Transverse colon (tissue), 4 donors: ENCODE data around the gene S100G. TPM values are rescaled to one million over a fixed set of nuclear protein-coding genes. Genes with fewer than 3 reads are reported as not detected.
"Not testable (repeated sequence)": the region's sequence is repeated elsewhere in the genome, so short reads cannot be mapped to it uniquely, and the experiment has no call there.

ENCODE experiments used
- DNase-seq: peaks from one replicate; pipeline ENCODE4 v3.0.0-alpha.2; 2019
- H3K27ac ChIP-seq, 4 donors: fragments of 200-600 bp; sonication (generic); 2 replicates each; pipeline ENCODE4 v1.5.1; 2016 to 2018; ENCODE audit warnings: inconsistent platforms in 4 of 4
- H3K27me3 ChIP-seq: fragments of 200-600 bp; sonication (generic); 2 replicates; pipeline ENCODE4 v1.5.1; 2017; ENCODE audit warnings: inconsistent platforms
- H3K36me3 ChIP-seq, 4 donors: fragments of 200-600 bp; sonication (generic); 2 replicates each; pipeline ENCODE4 v1.5.1; 2017 to 2019; ENCODE audit warnings: inconsistent platforms in 4 of 4
- H3K4me1 ChIP-seq, 4 donors: fragments of 200-600 bp; sonication (generic); 2 replicates each; pipeline ENCODE4 v1.5.1; 2017 to 2020; ENCODE audit warnings: inconsistent platforms in 4 of 4
- H3K4me3 ChIP-seq, 4 donors: fragments of 200-600 bp; sonication (generic); 1 replicate in 1 of 4; 2 replicates in 3 of 4; pipeline versions ENCODE4 v1.5.1 to v1.6.1; 2017 to 2019; ENCODE audit warnings: inconsistent platforms in 4 of 4
- H3K9me3 ChIP-seq, 2 donors: fragments of 200-600 bp; sonication (generic); 2 replicates each; pipeline ENCODE4 v1.5.1; 2017 to 2019; ENCODE audit warnings: inconsistent platforms in 2 of 2
- EP300 ChIP-seq: sonication (generic); formaldehyde crosslinking; IDR thresholded peaks from one replicate; pipeline ENCODE4 v1.6.1; 2017; ENCODE audit warnings: antibody characterized with exemption, low read depth
- POLR2A ChIP-seq: fragments of 450-650 bp; IDR thresholded peaks from one replicate; pipeline ENCODE4 v1.6.1; 2016; ENCODE audit warnings: antibody characterized with exemption, mild to moderate bottlenecking, moderate library complexity
- POLR2AphosphoS5 ChIP-seq, 3 donors: sonication (generic); formaldehyde crosslinking; IDR thresholded peaks; one replicate each; pipeline ENCODE4 v1.6.1; 2016; ENCODE audit warnings: antibody characterized with exemption in 3 of 3
- WGBS, 2 donors: methylation state at CpG; one replicate each; pipeline ENCODE4 v1.1.5; 2018; ENCODE audit warnings: low coverage in 1 of 2; 5-methylcytosine and 5-hydroxymethylcytosine counted together
- in situ Hi-C, 4 donors: fragments of 200-750 bp; cut with MboI; loops; one replicate each; pipeline versions ENCODE4 v1.15.0 to v1.15.1; 2017; ENCODE audit warnings: low sequenced_read_pairs in 3 of 4, low pct_ligation_motif_present in 1 of 4, low pct_unique_long_range_greater_than_20kb in 1 of 4
- intact Hi-C: fragments of 100-400 bp; cut with DNase I; formaldehyde crosslinking; loops from one replicate; pipeline ENCODE4 v1.15.1; 2023; ENCODE audit warnings: low total_unique reads
- total RNA-seq, 4 donors: library from RNA; depleted of rRNA; stranded (reverse); fragments of >200 nt; gene quantifications; one replicate each; pipeline ENCODE4 v1.1.0, GENCODE V29; 2016
- TF ChIP-seq, protein P1 (sequence below), 5 experiments: fragments of 200-600 bp in 3 of 5; fragments of 450-650 bp in 2 of 5; sonication (generic) in 3 of 5; IDR thresholded peaks; 1 replicate in 2 of 5; 2 replicates in 3 of 5; pipeline ENCODE4 v1.5.1; 2016 to 2017; ENCODE audit warnings: antibody characterized with exemption in 5 of 5, inconsistent platforms in 3 of 5, mild to moderate bottlenecking in 2 of 5, moderate library complexity in 1 of 5

S100G gene
- not detected for total RNA-seq

- intact Hi-C loops (no loop called here), in situ Hi-C loops (loop anchor here in 2 of 4 donors (25.0 kb wide), 1 partner anchor 213 kb away; no protein-coding TSS in a partner anchor)
- Histone ChIP-seq H3K4me3 (no peak within 1 kb of the TSS), H3K36me3 (no peaks in the 10 kb centered on the region), H3K9me3 (no peaks in the 10 kb centered on the region), H3K4me1 (no peaks in the 10 kb centered on the region), H3K27me3 (no peaks in the 10 kb centered on the region), H3K27ac (no peak within 1 kb of the TSS)
- WGBS, 2 donors: 87 to 96% methylated on average over 4 of the region's 4 CpGs
- TF ChIP-seq POLR2AphosphoS5 (IDR thresholded peaks at IDR 0.05): no peak
- TF ChIP-seq, protein P1, sequence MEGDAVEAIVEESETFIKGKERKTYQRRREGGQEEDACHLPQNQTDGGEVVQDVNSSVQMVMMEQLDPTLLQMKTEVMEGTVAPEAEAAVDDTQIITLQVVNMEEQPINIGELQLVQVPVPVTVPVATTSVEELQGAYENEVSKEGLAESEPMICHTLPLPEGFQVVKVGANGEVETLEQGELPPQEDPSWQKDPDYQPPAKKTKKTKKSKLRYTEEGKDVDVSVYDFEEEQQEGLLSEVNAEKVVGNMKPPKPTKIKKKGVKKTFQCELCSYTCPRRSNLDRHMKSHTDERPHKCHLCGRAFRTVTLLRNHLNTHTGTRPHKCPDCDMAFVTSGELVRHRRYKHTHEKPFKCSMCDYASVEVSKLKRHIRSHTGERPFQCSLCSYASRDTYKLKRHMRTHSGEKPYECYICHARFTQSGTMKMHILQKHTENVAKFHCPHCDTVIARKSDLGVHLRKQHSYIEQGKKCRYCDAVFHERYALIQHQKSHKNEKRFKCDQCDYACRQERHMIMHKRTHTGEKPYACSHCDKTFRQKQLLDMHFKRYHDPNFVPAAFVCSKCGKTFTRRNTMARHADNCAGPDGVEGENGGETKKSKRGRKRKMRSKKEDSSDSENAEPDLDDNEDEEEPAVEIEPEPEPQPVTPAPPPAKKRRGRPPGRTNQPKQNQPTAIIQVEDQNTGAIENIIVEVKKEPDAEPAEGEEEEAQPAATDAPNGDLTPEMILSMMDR (IDR thresholded peaks at IDR 0.05): no peak
- no peak for TF ChIP-seq POLR2A
- no peak for TF ChIP-seq EP300
- DNase-seq: no peak
These were observed at the start of gene S100G for GRCh38 chrX:16649858-16650257. Gene S100G (plus strand): TSS chrX:16650158. CDS start chrX:16651007, 849 bp downstream.

DNA sequence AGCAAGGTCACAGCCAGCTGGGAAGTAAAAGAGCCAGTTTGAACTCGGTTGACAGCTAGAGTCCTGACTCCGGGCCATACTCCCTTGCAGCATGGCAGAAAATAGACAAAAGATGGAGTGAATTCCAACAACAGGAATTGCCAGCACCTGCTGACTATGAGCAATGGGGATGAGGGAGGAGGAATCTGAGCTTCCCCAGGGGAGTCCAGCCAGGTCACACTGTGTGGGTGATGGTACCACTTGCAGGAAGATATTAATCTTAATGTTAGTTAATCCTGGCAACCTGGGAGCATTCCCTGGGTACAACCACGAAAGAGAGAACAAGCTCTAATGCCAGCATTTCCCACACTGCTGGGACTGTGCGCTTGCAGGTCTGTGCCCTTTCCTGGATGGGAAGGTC is 48.1 kb upstream of the S100G start:
- intact Hi-C loops: no loop called here

DNA sequence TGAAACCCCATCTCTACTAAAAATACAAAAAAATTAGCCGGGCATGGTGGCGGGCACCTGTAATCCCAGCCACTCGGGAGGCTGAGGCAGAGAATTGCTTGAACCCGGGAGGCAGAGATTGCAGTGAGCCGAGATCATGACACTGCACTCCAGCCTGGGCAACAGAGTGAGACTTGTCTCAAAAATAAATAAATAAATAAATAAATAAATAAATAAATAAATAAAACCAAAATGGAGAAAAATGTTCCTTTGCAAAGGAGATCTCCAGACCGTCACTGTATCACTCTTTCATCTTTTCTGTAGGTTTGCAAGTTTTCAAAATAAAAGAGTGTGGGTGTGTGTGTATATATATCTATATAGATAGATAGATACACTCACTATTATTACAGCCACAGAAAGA is 46.7 kb upstream of the S100G start:
- H3K36me3 ChIP-seq, in situ Hi-C loops, H3K4me3 ChIP-seq, intact Hi-C loops, H3K4me1 ChIP-seq, H3K27me3 ChIP-seq, DNase-seq, H3K9me3 ChIP-seq: not testable (repeated sequence)
- peak overlapping the region in 3 of 4 donors; percentile 37 to 60 (median 57) for H3K27ac ChIP-seq
- 92% methylated on average over 6 of the region's 6 CpGs; no CpG with 5 or more reads in 1 of the 2 donors for WGBS, 2 donors

More for the DNA sequence above, 48.1 kb upstream of the S100G start:
- no peaks in the 10 kb centered on the region for H3K36me3 ChIP-seq
- H3K27me3 ChIP-seq: no peaks in the 10 kb centered on the region
- in situ Hi-C loops: no loop called here
- H3K9me3 ChIP-seq: no peaks in the 10 kb centered on the region
- 79% methylated on average over 4 of the region's 4 CpGs; no CpG with 5 or more reads in 1 of the 2 donors for WGBS, 2 donors
- no peak overlapping the region for H3K27ac ChIP-seq
- no peak overlapping the region for H3K4me3 ChIP-seq
- TF ChIP-seq POLR2AphosphoS5 (IDR thresholded peaks at IDR 0.05) (no peak), POLR2A (no peak), EP300 (no peak)
- TF ChIP-seq, protein P1 (IDR thresholded peaks at IDR 0.05): no peak
- peaks cover 0 to 8% (median 1%) of the 10 kb centered on the region in 4 donors for H3K4me1 ChIP-seq
- DNase-seq: no peak

DNA sequence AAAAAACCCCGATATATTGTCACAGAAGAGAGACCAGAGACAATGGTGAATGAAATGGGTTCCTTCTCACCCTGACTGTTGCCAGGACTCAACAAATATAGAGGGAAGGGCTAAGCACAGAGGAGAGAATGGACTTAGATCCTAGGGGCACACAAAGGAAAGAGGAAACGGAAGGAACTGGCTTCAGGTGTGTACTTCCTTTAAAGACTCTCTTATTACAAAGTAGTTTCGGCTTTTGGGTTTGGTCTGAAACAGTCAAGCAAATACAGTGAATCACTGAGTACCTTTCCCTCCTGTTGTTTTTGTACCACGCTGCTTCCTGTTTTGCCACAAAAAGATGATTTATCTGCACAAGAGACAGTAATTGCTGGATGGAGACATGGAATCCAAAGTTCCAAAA is 46.1 kb upstream of the S100G start:
- no peaks in the 10 kb centered on the region for H3K27me3 ChIP-seq
- H3K36me3 ChIP-seq: no peaks in the 10 kb centered on the region
- no peak overlapping the region for H3K4me3 ChIP-seq
- peaks cover 0 to 8% (median 1%) of the 10 kb centered on the region in 4 donors for H3K4me1 ChIP-seq
- WGBS, 2 donors: 50 to 53% methylated on average over 1 to 4 of the region's 4 CpGs
- DNase-seq: no peak
- TF ChIP-seq EP300 (no peak), POLR2A (no peak), POLR2AphosphoS5 (IDR thresholded peaks at IDR 0.05) (no peak)
- TF ChIP-seq, protein P1 (IDR thresholded peaks at IDR 0.05): no peak
- H3K27ac ChIP-seq: peak overlapping the region in 3 of 4 donors; percentile 37 to 60 (median 57)
- in situ Hi-C loops: no loop called here
- intact Hi-C loops: no loop called here
- H3K9me3 ChIP-seq: no peaks in the 10 kb centered on the region

DNA sequence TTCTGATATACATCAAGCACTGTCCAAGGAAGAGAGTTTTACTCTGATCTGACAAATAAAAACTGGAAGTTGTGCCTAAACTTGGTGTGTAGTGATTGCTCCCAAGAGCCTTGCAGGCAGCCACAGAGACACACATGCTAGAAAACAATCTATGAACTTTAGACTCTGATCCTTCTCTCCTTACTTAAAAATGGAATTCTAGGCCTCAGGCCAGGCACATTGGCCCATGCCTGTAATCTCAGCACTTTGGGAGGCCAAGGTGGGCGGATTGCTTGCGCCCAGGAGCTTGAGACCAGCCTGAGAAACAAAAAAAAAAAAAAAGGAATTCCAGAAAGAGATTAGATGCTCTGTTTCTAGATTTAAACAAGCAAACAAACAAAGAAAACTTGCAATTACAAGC is 45.6 kb upstream of the S100G start:
- Histone ChIP-seq H3K27me3 (no peaks in the 10 kb centered on the region), H3K27ac (peak overlapping the region in 3 of 4 donors; percentile 37 to 60 (median 57)), H3K9me3 (no peaks in the 10 kb centered on the region), H3K4me1 (peaks cover 0 to 8% (median 1%) of the 10 kb centered on the region in 4 donors), H3K4me3 (no peak overlapping the region), H3K36me3 (no peaks in the 10 kb centered on the region)
- WGBS, 2 donors: 69% methylated on average over 2 of the region's 2 CpGs; no CpG with 5 or more reads in 1 of the 2 donors
- DNase-seq: no peak
- TF ChIP-seq, protein P1 (IDR thresholded peaks at IDR 0.05): no peak
- no peak for TF ChIP-seq POLR2AphosphoS5 (IDR thresholded peaks at IDR 0.05)
- no peak for TF ChIP-seq POLR2A
- TF ChIP-seq EP300: no peak
- in situ Hi-C loops (no loop called here), intact Hi-C loops (no loop called here)
